Measurements from ENCODE around the gene DMRTC1B. TPM values are rescaled to one million over a fixed set of nuclear protein-coding genes. Genes with fewer than 3 reads are reported as not detected.
"Not testable (repeated sequence)": the region's sequence is repeated elsewhere in the genome, so short reads cannot be mapped to it uniquely, and the experiment has no call there.

Gene DMRTC1B
- total RNA-seq, result not detected in 2 replicates

DNA sequence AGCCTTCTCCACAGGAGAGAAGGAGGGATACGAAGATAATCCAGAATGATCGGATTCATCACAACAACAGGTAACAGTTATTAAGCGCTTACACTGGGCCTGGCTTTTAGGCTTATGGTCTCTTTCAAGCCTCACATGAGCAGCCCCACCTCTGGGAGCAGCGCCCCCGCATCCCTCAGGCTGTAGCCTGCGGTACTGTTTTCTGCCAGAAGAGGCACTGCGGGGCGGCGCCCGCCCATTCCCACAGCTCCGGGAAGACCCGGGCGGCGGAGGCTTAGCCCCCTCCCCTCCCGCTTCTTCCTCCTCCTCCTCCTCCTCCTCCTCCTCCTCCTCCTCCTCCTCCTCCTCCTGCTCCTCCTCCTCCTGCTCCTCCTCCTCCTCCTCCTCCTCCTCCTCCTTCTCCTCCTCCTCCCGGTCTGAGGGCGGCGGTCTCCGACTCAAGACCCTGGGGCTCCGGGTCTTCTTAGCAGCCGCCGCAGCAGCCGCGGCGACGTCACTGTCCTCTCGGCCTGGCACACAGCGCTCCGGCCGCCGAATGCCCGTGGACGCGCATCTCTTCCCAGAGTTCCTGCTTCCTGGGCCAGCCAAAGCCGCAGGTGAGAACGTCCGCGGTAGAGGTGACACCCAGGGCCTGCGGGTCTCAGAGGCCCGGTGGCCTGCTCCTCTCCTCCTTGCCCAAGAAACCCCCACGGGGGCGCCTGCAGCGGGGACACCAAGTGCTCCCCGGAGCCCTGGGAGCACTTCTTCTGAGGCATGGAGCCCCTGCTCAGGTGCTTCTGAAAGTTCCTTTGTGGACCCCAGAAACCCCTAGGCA, at the start of gene DMRTC1B:
DMRTC1B (plus strand) TSS at position 238 of the 814 bp plus-strand sequence. CDS start 68,246 bp downstream, outside the sequence.
- intact Hi-C loops (cut with micrococcal nuclease), result not testable (repeated sequence)

DNA sequence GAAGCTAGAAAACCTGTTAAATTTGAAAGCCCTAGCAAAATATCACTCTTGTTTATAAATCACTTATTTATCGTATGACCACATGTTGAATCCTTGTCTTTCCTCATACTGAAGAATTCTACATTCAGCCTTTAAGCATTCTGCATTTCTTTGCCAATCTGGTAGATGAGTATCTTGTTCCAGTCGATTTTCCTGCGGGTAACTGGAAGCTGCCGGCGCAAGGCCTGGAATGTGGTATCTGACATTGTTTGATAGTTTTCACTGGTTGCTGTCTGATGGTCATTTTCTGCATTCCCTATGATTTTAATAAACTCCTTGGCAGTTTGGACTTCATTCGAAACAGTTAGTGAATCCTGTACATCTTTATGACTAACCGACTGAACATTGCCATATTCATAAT, 48.8 kb upstream of the DMRTC1B start:
- intact Hi-C loops (cut with micrococcal nuclease), result no loop called here

- intact Hi-C loops (cut with micrococcal nuclease), result not testable (repeated sequence)
These were observed 43.1 kb upstream of the DMRTC1B start for GRCh38 chrX:72733636-72734035.

GRCh38 chrX:72735561-72735960, 41.1 kb upstream of the DMRTC1B start:
- intact Hi-C loops (cut with micrococcal nuclease), result no loop called here

DNA sequence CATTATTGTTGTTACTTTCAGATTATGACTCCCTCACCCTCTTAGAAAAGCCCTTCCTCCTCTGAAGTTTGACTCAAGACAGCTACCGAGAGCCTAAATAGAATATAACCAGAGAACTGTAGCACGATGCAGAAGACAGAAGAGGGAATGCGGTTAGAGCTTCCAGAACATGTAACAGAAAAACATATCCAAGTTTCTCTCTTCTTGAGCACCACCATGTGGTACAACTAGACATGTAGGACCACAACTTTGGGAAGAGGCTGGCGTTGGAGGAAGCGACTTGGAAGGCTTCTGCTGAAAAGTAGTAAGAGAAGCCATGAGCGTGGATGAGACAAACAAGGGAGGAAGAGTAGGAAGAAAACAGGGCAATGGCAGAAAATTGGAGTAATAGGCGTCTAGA, 31.1 kb upstream of the DMRTC1B start:
- intact Hi-C loops (cut with micrococcal nuclease), result not testable (repeated sequence)

DNA sequence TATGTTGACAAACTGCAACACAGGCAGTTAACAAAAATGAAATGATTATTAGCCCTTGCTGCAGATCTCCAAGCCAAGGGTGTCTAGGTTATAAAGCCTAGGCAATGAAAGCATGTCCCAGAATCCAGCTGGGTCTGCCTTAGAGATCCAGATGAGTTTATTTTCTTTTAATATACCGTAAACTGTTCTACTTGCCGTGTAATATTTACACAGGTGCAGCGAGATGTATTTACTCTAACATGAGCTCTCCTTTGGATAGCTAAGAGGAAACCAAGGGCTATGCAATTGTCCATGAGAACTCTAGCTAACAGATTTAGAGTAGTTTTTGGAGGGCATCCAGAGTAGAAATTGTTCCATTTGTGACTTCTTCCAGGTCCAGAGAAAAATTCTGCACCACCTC, 28.1 kb upstream of the DMRTC1B start:
- intact Hi-C loops (cut with micrococcal nuclease), result not testable (repeated sequence)

- intact Hi-C loops (cut with micrococcal nuclease), result not testable (repeated sequence)
These were observed 16.2 kb upstream of the DMRTC1B start for GRCh38 chrX:72760454-72760853.

- intact Hi-C loops (cut with micrococcal nuclease), result not testable (repeated sequence)
These were observed 739 bp downstream of the DMRTC1B start for GRCh38 chrX:72777467-72777790.

- intact Hi-C loops (cut with micrococcal nuclease), result not testable (repeated sequence)
These were observed 1.5 kb downstream of the DMRTC1B start for GRCh38 chrX:72778146-72778545.

DNA sequence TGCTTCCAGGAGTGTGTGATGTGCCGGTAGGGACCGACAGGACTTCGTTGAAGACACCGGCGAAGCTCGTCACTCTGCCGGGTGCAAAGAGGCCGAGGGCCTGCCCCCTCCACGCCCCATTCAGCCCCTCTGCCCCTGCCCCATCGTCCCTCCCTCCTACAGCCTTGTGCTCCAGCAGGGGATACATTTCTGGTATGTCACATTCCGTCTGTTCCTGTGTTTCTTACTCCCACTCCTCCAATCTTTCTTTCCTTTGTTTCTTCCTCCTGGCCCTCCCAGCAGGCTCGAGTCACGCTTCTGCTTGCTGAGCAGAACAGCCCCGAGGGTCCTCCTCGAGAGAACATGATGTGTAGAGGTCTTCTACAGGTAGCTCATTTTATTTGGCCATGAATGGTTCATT, 5.9 kb downstream of the DMRTC1B start, which contains the start of gene FAM236B:
FAM236B (minus strand) TSS at position 101 of the 400 bp plus-strand sequence; CDS start at position 1, 100 bp downstream.
- intact Hi-C loops (cut with micrococcal nuclease), result not testable (repeated sequence)

- intact Hi-C loops (cut with micrococcal nuclease), result not testable (repeated sequence)
These were observed 6.8 kb downstream of the DMRTC1B start for GRCh38 chrX:72783365-72783936.

GRCh38 chrX:72783964-72784363, 7.3 kb downstream of the DMRTC1B start:
- intact Hi-C loops (cut with micrococcal nuclease), result not testable (repeated sequence)

GRCh38 chrX:72788142-72788541, 11.5 kb downstream of the DMRTC1B start:
- intact Hi-C loops (cut with micrococcal nuclease), result not testable (repeated sequence)

GRCh38 chrX:72790390-72790789, 13.7 kb downstream of the DMRTC1B start:
- intact Hi-C loops (cut with micrococcal nuclease), result not testable (repeated sequence)

DNA sequence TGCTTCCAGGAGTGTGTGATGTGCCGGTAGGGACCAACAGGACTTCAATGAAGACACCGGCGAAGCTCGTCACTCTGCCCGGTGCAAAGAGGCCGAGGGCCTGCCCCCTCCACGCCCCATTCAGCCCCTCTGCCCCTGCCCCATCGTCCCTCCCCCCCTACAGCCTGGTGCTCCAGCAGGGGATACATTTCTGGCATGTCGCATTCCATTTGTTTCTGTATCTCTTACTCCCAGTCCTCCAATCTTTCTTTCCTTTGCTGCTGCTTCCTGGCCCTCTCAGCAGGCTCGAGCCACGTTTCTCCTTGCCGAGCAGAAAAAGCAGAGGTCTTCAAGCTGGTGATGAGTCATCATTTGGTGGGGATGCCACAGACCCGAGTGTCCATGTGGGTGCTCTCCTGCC, 31.4 kb downstream of the DMRTC1B start, which contains the start of gene FAM236D:
FAM236D (minus strand) TSS at position 101 of the 400 bp plus-strand sequence; CDS start at position 1, 100 bp downstream.
- intact Hi-C loops (cut with micrococcal nuclease), result not testable (repeated sequence)

- intact Hi-C loops (cut with micrococcal nuclease), result not testable (repeated sequence)
These were observed 54.0 kb downstream of the DMRTC1B start for GRCh38 chrX:72830701-72831100.

GRCh38 chrX:72837532-72837931, 60.8 kb downstream of the DMRTC1B start:
- intact Hi-C loops (cut with micrococcal nuclease), result not testable (repeated sequence)

DNA sequence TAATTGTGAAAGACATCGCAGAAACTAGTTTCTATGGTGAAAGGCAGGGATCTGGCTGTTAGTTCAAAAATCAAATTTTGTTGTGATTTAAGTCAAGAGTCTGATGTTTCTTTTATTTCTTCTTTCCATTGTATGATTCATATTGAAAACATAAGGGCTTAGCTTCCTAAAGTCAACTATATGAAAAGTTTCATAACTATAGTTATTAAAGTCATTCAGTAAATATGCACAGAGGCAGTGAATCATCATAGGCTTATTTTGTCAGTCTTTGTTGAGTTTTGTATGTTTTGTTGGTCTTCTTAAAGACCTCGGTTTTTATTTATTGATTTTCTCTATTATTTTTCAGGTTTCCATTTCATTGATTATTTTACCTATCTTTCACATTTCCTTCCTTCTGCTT, 106.2 kb downstream of the DMRTC1B start:
- intact Hi-C loops (cut with micrococcal nuclease), result not testable (repeated sequence)

DNA sequence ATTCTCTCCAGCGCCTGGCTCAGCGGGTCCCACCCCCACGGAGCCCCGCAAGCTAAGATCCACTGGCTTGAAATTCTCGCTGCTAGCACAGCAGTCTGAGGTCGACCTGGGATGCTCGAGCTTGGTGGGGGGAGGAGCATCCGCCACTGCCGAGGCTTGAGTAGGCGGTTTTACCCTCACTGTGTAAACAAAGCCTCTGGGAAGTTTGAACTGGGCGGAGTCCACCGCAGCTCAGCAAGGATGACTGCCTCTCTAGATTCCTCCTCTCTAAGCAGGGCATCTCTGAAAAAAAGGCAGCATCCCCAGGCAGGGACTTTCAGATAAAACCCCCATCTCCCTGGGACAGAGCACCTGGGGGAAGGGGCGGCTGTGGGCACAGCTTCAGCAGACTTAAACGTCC, 113.0 kb downstream of the DMRTC1B start:
- intact Hi-C loops (cut with micrococcal nuclease), result not testable (repeated sequence)
